HepG2 (cell line): ENCODE results near the gene GAPDH. TPM values are rescaled to one million over a fixed set of nuclear protein-coding genes. Genes with fewer than 3 reads are reported as not detected.

Experiments used
- ETV5 ChIP-seq: IDR thresholded peaks from 2 replicates; pipeline ENCODE4 v1.6.1; 2018; ENCODE audit warnings: missing biosample characterization, missing genetic modification reagents, inconsistent platforms, borderline replicate concordance
- FOXC1 ChIP-seq: sonication (generic); formaldehyde crosslinking; IDR thresholded peaks from 2 replicates; pipeline ENCODE4 v1.8.0; 2022; ENCODE audit warnings: mild to moderate bottlenecking, missing genetic modification reagents, borderline replicate concordance
- MIER2 ChIP-seq: IDR thresholded peaks from 2 replicates; pipeline ENCODE4 v1.6.1; 2016; ENCODE audit warnings: missing biosample characterization, missing genetic modification reagents
- ZNF615 ChIP-seq: sonication (generic); formaldehyde crosslinking; IDR thresholded peaks from 2 replicates; pipeline ENCODE4 v1.5.0; 2020; ENCODE audit warnings: mild to moderate bottlenecking, missing genetic modification reagents, borderline replicate concordance
- ZNF747 ChIP-seq: sonication (generic); formaldehyde crosslinking; IDR thresholded peaks from 2 replicates; pipeline ENCODE4 v1.8.1; 2023; ENCODE audit warnings: missing genetic modification reagents, mild to moderate bottlenecking, borderline replicate concordance
- polyA plus RNA-seq, 8 experiments: library from polyadenylated mRNA; depleted of rRNA in 3 of 8; stranded (reverse) in 7 of 8; unstranded in 1 of 8; fragments of >200 nt; fragmentation: Illumina TruSeq in 4 of 8; extraction: Trizol in 4 of 8; gene quantifications; 2 replicates each; pipeline versions ENCODE4 v1.2.1 to v1.2.3, GENCODE V29; 2011 to 2016; ENCODE audit warnings: low read depth in 4 of 8, missing spikeins in 1 of 8, mixed read lengths in 1 of 8; ENCODE audit not compliant: insufficient read depth in 1 of 8
- total RNA-seq, 5 experiments: library from RNA; depleted of rRNA; stranded (reverse); fragments of >200 nt; fragmentation: Illumina TruSeq; extraction: Trizol; gene quantifications; 2 replicates each; pipeline ENCODE4 v1.2.3, GENCODE V29; 2016; ENCODE audit warnings: low read depth in 1 of 5
- TF ChIP-seq, protein P1 (sequence below): sonication (generic); formaldehyde crosslinking; conservative IDR thresholded peaks from 2 replicates; pipeline ENCODE4 v1.4.0; 2020; ENCODE audit warnings: mild to moderate bottlenecking, missing genetic modification reagents, moderate library complexity
- TF ChIP-seq, protein P2 (sequence below): sonication (generic); formaldehyde crosslinking; conservative IDR thresholded peaks from 2 replicates; pipeline ENCODE4 v1.5.0; 2020; ENCODE audit warnings: missing genetic modification reagents
- TF ChIP-seq, protein P3 (sequence below): sonication (generic); formaldehyde crosslinking; IDR thresholded peaks from 2 replicates; pipeline ENCODE4 v1.4.0; 2020; ENCODE audit warnings: missing genetic modification reagents
- TF ChIP-seq, protein P4 (sequence below): sonication (generic); formaldehyde crosslinking; IDR thresholded peaks from 2 replicates; pipeline ENCODE4 v1.4.0; 2020; ENCODE audit warnings: missing genetic modification reagents, borderline replicate concordance

GAPDH gene
- total and polyA plus RNA-seq, 2 of the 13 experiments (the other 11 are each of a cell fraction or from before 2014, with no cell fraction given): 3,038 to 12,722 TPM

GRCh38 chr12:6548966-6549683 lies 14.8 kb downstream of the GAPDH start (continued):
- TF ChIP-seq, protein P1, sequence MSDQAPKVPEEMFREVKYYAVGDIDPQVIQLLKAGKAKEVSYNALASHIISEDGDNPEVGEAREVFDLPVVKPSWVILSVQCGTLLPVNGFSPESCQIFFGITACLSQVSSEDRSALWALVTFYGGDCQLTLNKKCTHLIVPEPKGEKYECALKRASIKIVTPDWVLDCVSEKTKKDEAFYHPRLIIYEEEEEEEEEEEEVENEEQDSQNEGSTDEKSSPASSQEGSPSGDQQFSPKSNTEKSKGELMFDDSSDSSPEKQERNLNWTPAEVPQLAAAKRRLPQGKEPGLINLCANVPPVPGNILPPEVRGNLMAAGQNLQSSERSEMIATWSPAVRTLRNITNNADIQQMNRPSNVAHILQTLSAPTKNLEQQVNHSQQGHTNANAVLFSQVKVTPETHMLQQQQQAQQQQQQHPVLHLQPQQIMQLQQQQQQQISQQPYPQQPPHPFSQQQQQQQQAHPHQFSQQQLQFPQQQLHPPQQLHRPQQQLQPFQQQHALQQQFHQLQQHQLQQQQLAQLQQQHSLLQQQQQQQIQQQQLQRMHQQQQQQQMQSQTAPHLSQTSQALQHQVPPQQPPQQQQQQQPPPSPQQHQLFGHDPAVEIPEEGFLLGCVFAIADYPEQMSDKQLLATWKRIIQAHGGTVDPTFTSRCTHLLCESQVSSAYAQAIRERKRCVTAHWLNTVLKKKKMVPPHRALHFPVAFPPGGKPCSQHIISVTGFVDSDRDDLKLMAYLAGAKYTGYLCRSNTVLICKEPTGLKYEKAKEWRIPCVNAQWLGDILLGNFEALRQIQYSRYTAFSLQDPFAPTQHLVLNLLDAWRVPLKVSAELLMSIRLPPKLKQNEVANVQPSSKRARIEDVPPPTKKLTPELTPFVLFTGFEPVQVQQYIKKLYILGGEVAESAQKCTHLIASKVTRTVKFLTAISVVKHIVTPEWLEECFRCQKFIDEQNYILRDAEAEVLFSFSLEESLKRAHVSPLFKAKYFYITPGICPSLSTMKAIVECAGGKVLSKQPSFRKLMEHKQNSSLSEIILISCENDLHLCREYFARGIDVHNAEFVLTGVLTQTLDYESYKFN (CRISPR knock-in tag): no peak
- TF ChIP-seq MIER2 (CRISPR knock-in tag) (no peak), ZNF747 (no peak), FOXC1 (CRISPR knock-in tag) (no peak), ZNF615 (CRISPR knock-in tag) (no peak), ETV5 (no peak)
- TF ChIP-seq, protein P2, sequence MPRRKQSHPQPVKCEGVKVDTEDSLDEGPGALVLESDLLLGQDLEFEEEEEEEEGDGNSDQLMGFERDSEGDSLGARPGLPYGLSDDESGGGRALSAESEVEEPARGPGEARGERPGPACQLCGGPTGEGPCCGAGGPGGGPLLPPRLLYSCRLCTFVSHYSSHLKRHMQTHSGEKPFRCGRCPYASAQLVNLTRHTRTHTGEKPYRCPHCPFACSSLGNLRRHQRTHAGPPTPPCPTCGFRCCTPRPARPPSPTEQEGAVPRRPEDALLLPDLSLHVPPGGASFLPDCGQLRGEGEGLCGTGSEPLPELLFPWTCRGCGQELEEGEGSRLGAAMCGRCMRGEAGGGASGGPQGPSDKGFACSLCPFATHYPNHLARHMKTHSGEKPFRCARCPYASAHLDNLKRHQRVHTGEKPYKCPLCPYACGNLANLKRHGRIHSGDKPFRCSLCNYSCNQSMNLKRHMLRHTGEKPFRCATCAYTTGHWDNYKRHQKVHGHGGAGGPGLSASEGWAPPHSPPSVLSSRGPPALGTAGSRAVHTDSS (CRISPR knock-in tag): no peak
- TF ChIP-seq, protein P3, sequence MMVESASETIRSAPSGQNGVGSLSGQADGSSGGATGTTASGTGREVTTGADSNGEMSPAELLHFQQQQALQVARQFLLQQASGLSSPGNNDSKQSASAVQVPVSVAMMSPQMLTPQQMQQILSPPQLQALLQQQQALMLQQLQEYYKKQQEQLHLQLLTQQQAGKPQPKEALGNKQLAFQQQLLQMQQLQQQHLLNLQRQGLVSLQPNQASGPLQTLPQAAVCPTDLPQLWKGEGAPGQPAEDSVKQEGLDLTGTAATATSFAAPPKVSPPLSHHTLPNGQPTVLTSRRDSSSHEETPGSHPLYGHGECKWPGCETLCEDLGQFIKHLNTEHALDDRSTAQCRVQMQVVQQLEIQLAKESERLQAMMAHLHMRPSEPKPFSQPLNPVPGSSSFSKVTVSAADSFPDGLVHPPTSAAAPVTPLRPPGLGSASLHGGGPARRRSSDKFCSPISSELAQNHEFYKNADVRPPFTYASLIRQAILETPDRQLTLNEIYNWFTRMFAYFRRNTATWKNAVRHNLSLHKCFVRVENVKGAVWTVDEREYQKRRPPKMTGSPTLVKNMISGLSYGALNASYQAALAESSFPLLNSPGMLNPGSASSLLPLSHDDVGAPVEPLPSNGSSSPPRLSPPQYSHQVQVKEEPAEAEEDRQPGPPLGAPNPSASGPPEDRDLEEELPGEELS (CRISPR knock-in tag): no peak
- TF ChIP-seq, protein P4, sequence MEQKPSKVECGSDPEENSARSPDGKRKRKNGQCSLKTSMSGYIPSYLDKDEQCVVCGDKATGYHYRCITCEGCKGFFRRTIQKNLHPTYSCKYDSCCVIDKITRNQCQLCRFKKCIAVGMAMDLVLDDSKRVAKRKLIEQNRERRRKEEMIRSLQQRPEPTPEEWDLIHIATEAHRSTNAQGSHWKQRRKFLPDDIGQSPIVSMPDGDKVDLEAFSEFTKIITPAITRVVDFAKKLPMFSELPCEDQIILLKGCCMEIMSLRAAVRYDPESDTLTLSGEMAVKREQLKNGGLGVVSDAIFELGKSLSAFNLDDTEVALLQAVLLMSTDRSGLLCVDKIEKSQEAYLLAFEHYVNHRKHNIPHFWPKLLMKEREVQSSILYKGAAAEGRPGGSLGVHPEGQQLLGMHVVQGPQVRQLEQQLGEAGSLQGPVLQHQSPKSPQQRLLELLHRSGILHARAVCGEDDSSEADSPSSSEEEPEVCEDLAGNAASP (CRISPR knock-in tag): no peak
